CD14-positive monocyte (primary cell): ENCODE data around the gene GLIS2. TPM values are rescaled to one million over a fixed set of nuclear protein-coding genes. Genes with fewer than 3 reads are reported as not detected.
A peak's percentile ranks its signal among the peaks of the same experiment; 100 is the strongest.

Source experiments
- DNase-seq, 3 donors: peaks; one replicate each; pipeline ENCODE4 v3.0.0-alpha.2; 2011 to 2022
- H2AFZ ChIP-seq: 2 replicates; pipeline ENCODE4 v1.6.0; 2012; ENCODE audit warnings: mild to moderate bottlenecking, low read depth, low read length, inconsistent platforms; ENCODE audit not compliant: insufficient read depth, poor library complexity, severe bottlenecking
- H3K27ac ChIP-seq, 2 donors: 1 replicate in 1 of 2; 2 replicates in 1 of 2; pipeline ENCODE4 v1.5.1; 2012 to 2013; ENCODE audit warnings: low read length in 2 of 2, control low read depth in 1 of 2, inconsistent platforms in 1 of 2, low read depth in 1 of 2, mild to moderate bottlenecking in 1 of 2
- H3K27me3 ChIP-seq, 2 donors: one replicate each; pipeline versions ENCODE4 v1.6.0 to v1.6.1; 2011 to 2013; ENCODE audit warnings: low read length in 2 of 2; ENCODE audit not compliant: control insufficient read depth in 2 of 2, insufficient read depth in 2 of 2
- H3K36me3 ChIP-seq, 2 donors: replicated peaks in 1 of 2; 1 replicate in 1 of 2; 2 replicates in 1 of 2; pipeline versions ENCODE4 v1.5.1 to v1.6.1; 2012 to 2013; ENCODE audit warnings: low read length in 2 of 2, control low read depth in 1 of 2, inconsistent platforms in 1 of 2, mild to moderate bottlenecking in 1 of 2; ENCODE audit not compliant: insufficient read depth in 2 of 2, control insufficient read depth in 1 of 2
- H3K4me1 ChIP-seq, 2 donors: 1 replicate in 1 of 2; 2 replicates in 1 of 2; pipeline versions ENCODE4 v1.5.1 to v1.6.1; 2012 to 2013; ENCODE audit warnings: low read length in 2 of 2, control low read depth in 1 of 2, inconsistent platforms in 1 of 2, mild to moderate bottlenecking in 1 of 2, moderate library complexity in 1 of 2; ENCODE audit not compliant: insufficient read depth in 2 of 2, control insufficient read depth in 1 of 2
- H3K4me2 ChIP-seq: replicated peaks from 2 replicates; pipeline ENCODE3; 2012; ENCODE audit warnings: low read length, moderate library complexity, mild to moderate bottlenecking; ENCODE audit not compliant: poor library complexity, severe bottlenecking; ENCODE audit errors: extremely low read depth
- H3K4me3 ChIP-seq, 3 experiments: fragments of 200-600 bp in 1 of 3; sonication (generic) in 1 of 3; replicated peaks in 1 of 3; 1 replicate in 2 of 3; 2 replicates in 1 of 3; pipeline ENCODE4 v1.5.1; 2011 to 2013; ENCODE audit warnings: low read length in 3 of 3, mild to moderate bottlenecking in 3 of 3, control low read depth in 2 of 3, low read depth in 2 of 3, inconsistent platforms in 1 of 3, moderate library complexity in 1 of 3
- H3K79me2 ChIP-seq: 2 replicates; pipeline ENCODE4 v1.6.0; 2012; ENCODE audit warnings: mild to moderate bottlenecking, control low read depth, inconsistent platforms, low read length, moderate library complexity; ENCODE audit not compliant: insufficient read depth
- H3K9ac ChIP-seq: 2 replicates; pipeline ENCODE4 v1.6.0; 2017; ENCODE audit warnings: low read length, mild to moderate bottlenecking; ENCODE audit not compliant: insufficient read depth, poor library complexity, severe bottlenecking
- H3K9me3 ChIP-seq, 2 donors: replicated peaks in 1 of 2; 1 replicate in 1 of 2; 2 replicates in 1 of 2; pipeline versions ENCODE4 v1.5.1 to v1.6.1; 2012 to 2013; ENCODE audit warnings: low read length in 2 of 2, control low read depth in 1 of 2; ENCODE audit not compliant: control insufficient read depth in 1 of 2, insufficient read depth in 1 of 2
- H4K20me1 ChIP-seq: 2 replicates; pipeline ENCODE4 v1.6.0; 2012; ENCODE audit warnings: mild to moderate bottlenecking, low read length, control low read depth, moderate library complexity; ENCODE audit not compliant: insufficient read depth
- H3K27ac Mint-ChIP-seq, 7 donors: one replicate each; pipeline ENCODE4 v1.8.0; 2020; ENCODE audit warnings: mild to moderate bottlenecking in 7 of 7, mixed read lengths in 7 of 7, moderate library complexity in 6 of 7, inconsistent platforms in 2 of 7
- H3K27me3 Mint-ChIP-seq, 3 donors: one replicate each; pipeline ENCODE4 v1.8.0; 2021 to 2022; ENCODE audit warnings: low read depth in 3 of 3, mild to moderate bottlenecking in 3 of 3, mixed read lengths in 3 of 3, moderate library complexity in 3 of 3, inconsistent platforms in 1 of 3
- H3K36me3 Mint-ChIP-seq, 2 donors: one replicate each; pipeline ENCODE4 v1.8.0; 2020; ENCODE audit warnings: mixed read lengths in 2 of 2, inconsistent platforms in 1 of 2, mild to moderate bottlenecking in 1 of 2
- H3K4me1 Mint-ChIP-seq: one replicate; pipeline ENCODE4 v1.8.0; 2020; ENCODE audit warnings: mild to moderate bottlenecking, mixed read lengths
- H3K4me3 Mint-ChIP-seq, 2 donors: one replicate each; pipeline ENCODE4 v1.8.0; 2020; ENCODE audit warnings: mild to moderate bottlenecking in 2 of 2, mixed read lengths in 2 of 2, moderate library complexity in 1 of 2
- H3K9me3 Mint-ChIP-seq, 7 donors: one replicate each; pipeline ENCODE4 v1.8.0; 2020 to 2022; ENCODE audit warnings: mixed read lengths in 7 of 7, mild to moderate bottlenecking in 6 of 7, moderate library complexity in 6 of 7, inconsistent platforms in 2 of 7
- WGBS: methylation state at CpG from one replicate; pipeline ENCODE4 v1.1.5; 2013; ENCODE audit warnings: missing lambda C conversion rate; ENCODE audit not compliant: insufficient coverage; 5-methylcytosine and 5-hydroxymethylcytosine counted together
- intact Hi-C, 2 donors: fragments of 100-400 bp; cut with micrococcal nuclease; formaldehyde crosslinking; loops; one replicate each; pipeline versions ENCODE4 v1.15.0 to v1.15.1; 2023
- polyA plus RNA-seq, 3 donors: library from polyadenylated mRNA; depleted of rRNA in 1 of 3; unstranded in 2 of 3; stranded (reverse) in 1 of 3; fragments of 300-500 nt in 2 of 3; fragments of >200 nt in 1 of 3; fragmentation: Illumina TruSeq in 2 of 3; gene quantifications; 1 replicate in 2 of 3; 2 replicates in 1 of 3; pipeline ENCODE4 v1.2.3, GENCODE V29; 2012 to 2021
- TF ChIP-seq, protein P1 (sequence below): fragments of 200-600 bp; IDR thresholded peaks from one replicate; pipeline ENCODE4 v1.8.0; 2022; ENCODE audit warnings: antibody characterized with exemption, mild to moderate bottlenecking

The GLIS2 gene
- polyA plus RNA-seq, 3 donors = 0.03 TPM; not detected in 2

DNA sequence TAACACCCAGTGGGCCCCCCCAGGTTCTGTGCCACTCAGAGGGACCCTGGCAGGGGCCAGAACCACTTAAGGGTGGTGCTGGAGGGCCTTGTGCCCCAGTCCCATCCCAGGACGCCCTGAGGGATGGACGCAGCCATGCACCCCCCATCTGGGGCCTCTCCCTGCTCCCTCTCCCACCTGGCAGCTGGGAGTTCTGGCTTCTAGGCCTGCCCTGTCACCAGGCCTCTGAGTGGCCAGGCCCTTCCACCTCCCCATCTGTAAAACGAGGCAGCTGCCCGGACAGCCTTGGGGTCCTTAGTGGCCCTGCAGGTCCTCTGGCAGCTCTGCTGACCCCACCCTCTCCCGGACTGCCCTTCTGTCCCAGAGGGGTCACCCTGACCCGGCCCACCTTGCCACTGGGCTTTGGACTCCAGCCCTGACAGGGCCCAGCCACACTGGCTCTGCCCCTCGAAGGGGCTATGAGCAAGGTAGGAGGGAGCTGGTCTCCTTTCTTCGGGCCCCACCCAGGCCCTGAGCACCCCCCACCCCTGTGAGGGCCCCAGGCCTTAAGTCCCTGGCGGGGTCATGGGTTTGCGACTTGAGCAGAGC is 22.9 kb downstream of the GLIS2 start:
- H3K79me2 ChIP-seq = peaks cover 12% of the 10 kb centered on the region
- H3K4me1 ChIP-seq = no peaks in the 10 kb centered on the region
- no peak overlapping the region for H3K27ac ChIP-seq
- DNase-seq = no peak
- Mint-ChIP-seq H3K36me3 (peaks cover 26 to 41% of the 10 kb centered on the region in 2 donors), H3K4me3 (no peak overlapping the region), H3K27me3 (peaks cover 2 to 3% (median 2%) of the 10 kb centered on the region in 3 donors), H3K27ac (peak overlapping the region in 1 of 7 donors; percentile 8), H3K9me3 (peaks cover 0 to 2% (median 0%) of the 10 kb centered on the region in 7 donors), H3K4me1 (no peaks in the 10 kb centered on the region)
- H3K36me3 ChIP-seq = peaks cover 43 to 48% of the 10 kb centered on the region in 2 donors
- no peaks in the 10 kb centered on the region for H3K9me3 ChIP-seq
- no peaks in the 10 kb centered on the region for H3K27me3 ChIP-seq
- WGBS = 96% methylated on average over 8 of the region's 10 CpGs
- no peak overlapping the region for H3K9ac ChIP-seq
- H3K4me3 ChIP-seq = no peak overlapping the region
- TF ChIP-seq, protein P1, sequence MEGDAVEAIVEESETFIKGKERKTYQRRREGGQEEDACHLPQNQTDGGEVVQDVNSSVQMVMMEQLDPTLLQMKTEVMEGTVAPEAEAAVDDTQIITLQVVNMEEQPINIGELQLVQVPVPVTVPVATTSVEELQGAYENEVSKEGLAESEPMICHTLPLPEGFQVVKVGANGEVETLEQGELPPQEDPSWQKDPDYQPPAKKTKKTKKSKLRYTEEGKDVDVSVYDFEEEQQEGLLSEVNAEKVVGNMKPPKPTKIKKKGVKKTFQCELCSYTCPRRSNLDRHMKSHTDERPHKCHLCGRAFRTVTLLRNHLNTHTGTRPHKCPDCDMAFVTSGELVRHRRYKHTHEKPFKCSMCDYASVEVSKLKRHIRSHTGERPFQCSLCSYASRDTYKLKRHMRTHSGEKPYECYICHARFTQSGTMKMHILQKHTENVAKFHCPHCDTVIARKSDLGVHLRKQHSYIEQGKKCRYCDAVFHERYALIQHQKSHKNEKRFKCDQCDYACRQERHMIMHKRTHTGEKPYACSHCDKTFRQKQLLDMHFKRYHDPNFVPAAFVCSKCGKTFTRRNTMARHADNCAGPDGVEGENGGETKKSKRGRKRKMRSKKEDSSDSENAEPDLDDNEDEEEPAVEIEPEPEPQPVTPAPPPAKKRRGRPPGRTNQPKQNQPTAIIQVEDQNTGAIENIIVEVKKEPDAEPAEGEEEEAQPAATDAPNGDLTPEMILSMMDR = no peak
- no peak overlapping the region for H2AFZ ChIP-seq
- intact Hi-C loops = no loop called here
- no peak overlapping the region for H3K4me2 ChIP-seq
- H4K20me1 ChIP-seq = peaks cover 23% of the 10 kb centered on the region

DNA sequence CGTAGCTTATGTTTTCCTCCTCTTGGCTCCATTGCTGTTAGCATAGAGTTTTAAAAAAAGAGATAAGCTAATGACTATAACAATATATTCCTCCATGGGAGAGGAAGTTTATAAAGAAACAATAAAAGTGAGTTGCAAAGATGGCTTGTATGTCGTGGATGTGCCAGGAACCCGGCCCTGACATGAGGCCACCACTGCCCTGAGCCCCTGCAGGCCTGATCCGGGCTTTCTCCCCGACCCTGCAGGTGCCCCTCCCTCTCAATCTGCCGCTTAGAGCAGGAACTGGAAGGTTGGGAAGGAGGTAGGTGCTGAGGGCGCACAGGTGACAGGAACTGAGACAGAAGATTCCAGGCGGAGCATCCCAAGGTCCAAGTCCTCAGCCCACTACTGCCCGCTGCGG is 23.6 kb downstream of the GLIS2 start:
- intact Hi-C loops = no loop called here
- H4K20me1 ChIP-seq = peaks cover 30% of the 10 kb centered on the region
- no peak overlapping the region for H3K9ac ChIP-seq
- H3K9me3 Mint-ChIP-seq = peaks cover 0 to 2% (median 0%) of the 10 kb centered on the region in 7 donors
- peaks cover 0 to 5% (median 2%) of the 10 kb centered on the region in 3 donors for H3K27me3 Mint-ChIP-seq
- peaks cover 18% of the 10 kb centered on the region for H3K79me2 ChIP-seq
- DNase-seq = no peak
- peak overlapping the region in 3 of 7 donors; percentile 41 to 63 (median 58) for H3K27ac Mint-ChIP-seq
- no peak overlapping the region for H2AFZ ChIP-seq
- no peak overlapping the region for H3K27ac ChIP-seq
- peaks cover 0 to 2% of the 10 kb centered on the region in 2 donors for H3K4me1 ChIP-seq
- TF ChIP-seq, protein P1 = no peak
- no peak overlapping the region for H3K4me3 Mint-ChIP-seq
- peaks cover 46 to 48% of the 10 kb centered on the region in 2 donors for H3K36me3 ChIP-seq
- no peaks in the 10 kb centered on the region for H3K9me3 ChIP-seq
- no peaks in the 10 kb centered on the region for H3K4me1 Mint-ChIP-seq
- WGBS = 100% methylated on average over 4 of the region's 10 CpGs
- no peak overlapping the region for H3K4me2 ChIP-seq
- peaks cover 26 to 42% of the 10 kb centered on the region in 2 donors for H3K36me3 Mint-ChIP-seq
- no peaks in the 10 kb centered on the region for H3K27me3 ChIP-seq
- H3K4me3 ChIP-seq = no peak overlapping the region
